ENCODE measurements around the gene SLC25A46.
"Not testable (repeated sequence)": the region's sequence is repeated elsewhere in the genome, so short reads cannot be mapped to it uniquely, and the experiment has no call there.

- not testable (repeated sequence) for TF ChIP-seq CTCF (conservative IDR thresholded peaks at IDR 0.05; ENCODE audit: low read depth in 2 of 2); JUNB (IDR thresholded peaks at IDR 0.05; ENCODE audit: unreplicated experiment); POLR2AphosphoS5 (IDR thresholded peaks at IDR 0.05; ENCODE audit: low read depth); REST (IDR thresholded peaks at IDR 0.05; ENCODE audit: unreplicated experiment); ETS1 (IDR thresholded peaks at IDR 0.05); EZH2 (IDR thresholded peaks at IDR 0.05; ENCODE audit: low read depth, unreplicated experiment); NANOG (IDR thresholded peaks at IDR 0.05; ENCODE audit: borderline replicate concordance)
Observed at GRCh38 chr5:110731499-110731898, 7.3 kb upstream of the SLC25A46 start.
